Globus pallidus (tissue), 1 donor: ENCODE data around the gene RFX5.
"Not testable (repeated sequence)": the region's sequence is repeated elsewhere in the genome, so short reads cannot be mapped to it uniquely, and the experiment has no call there.

Experiments used
- DNase-seq: peaks from one replicate; pipeline ENCODE4 v3.0.0-alpha.2; 2015; ENCODE audit warnings: low spot score

The RFX5 gene

DNA sequence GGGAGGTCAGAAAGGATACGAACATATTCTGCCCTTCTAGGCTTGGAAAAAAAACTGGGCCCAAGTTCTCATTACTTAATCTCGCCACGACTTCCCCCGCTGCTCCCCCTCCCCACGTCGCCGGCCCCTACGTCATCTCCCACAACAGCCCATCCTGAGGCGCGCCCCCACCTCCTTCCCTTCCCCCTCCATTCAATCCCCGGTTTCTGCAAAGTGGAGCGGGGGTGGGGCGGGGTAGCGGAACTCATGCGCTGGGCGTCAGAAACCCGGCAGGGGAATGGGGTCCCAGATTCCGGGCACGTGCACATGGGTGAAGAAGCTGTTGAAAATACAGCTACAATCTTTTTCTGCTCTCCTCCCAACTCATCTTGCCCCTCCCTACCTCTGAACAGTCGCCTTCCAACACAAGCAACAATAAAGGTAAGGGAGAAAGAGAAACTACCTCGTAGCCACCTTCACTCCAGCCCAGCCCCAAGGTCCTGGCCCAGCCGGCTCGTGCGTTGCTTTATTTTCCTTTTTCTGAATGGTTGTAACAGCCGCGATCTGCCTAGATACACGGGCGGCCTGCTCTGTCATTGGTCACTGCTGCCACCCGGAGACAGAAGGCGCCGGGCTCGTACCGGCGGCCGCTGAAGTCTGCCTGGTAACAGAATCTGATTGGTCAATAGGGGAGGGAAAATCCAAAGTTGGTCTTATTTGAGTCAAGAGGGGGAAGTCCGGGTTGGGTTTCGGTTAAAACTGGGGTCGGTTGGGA is at the start of gene RFX5:
RFX5 (minus strand) TSS at position 484 of the 754 bp plus-strand sequence. CDS start 932 bp downstream, outside the sequence.
- peak; percentile 96 for DNase-seq

DNA sequence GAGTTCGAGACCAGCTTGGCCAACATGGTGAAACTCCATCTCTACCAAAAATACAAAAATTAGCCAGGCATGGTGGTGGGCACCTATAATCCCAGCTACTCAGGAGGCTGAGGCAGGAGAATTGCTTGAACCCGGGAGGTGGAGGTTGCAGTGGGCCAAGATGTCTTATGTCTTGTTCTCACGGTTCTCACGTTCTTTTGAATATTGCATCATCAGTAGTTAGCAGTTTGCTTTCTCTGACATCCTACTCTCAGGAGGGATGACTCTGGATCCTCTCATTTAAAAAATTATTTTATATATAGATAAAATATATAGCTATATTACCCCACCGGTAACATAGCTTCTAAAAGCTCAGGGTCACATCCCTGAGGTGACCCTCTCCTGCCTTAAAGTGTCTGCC is 49.2 kb upstream of the RFX5 start:
- DNase-seq = not testable (repeated sequence)

DNA sequence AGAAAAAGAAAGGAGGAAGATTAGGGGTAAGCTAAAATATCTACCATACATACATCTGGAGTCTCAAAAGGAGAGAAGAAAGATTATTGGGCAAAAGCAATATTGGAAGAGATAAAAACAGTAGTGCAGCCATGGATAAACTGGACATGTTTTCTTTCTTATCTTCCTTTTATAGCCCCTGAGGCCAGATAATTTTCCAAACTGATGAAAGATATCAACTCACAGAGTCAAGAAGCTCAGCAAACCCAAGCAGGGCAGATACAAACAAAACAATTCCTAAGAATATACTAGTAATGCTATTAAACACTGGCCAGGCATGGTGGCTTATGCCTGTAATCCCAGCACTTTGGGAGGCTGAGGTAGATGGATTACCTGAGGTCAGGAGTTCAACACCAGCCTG is 46.5 kb upstream of the RFX5 start:
- no peak for DNase-seq

DNA sequence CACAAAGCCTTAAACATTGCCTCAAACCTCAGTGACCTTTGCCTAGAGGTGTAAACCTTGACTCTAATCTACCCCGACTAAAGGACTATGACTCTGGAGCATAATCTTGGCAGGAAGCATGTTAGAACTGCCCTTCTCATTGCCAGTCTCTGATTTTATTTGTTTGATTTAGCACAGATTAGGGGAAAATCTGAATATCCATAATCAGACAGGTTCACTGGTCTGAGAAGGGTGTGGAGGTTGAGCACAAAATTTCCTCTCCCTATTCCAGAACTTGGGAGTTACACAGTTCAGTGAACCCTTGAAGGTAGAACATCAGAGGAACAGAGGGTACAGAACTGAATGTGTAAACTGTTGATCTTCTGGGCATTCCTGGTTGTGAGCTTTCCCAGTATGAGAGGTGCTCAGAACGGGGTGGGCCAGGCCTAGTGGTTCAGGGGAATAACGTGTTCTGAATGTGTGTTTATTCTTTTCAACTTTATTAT is 44.1 kb upstream of the RFX5 start:
- DNase-seq = no peak

DNA sequence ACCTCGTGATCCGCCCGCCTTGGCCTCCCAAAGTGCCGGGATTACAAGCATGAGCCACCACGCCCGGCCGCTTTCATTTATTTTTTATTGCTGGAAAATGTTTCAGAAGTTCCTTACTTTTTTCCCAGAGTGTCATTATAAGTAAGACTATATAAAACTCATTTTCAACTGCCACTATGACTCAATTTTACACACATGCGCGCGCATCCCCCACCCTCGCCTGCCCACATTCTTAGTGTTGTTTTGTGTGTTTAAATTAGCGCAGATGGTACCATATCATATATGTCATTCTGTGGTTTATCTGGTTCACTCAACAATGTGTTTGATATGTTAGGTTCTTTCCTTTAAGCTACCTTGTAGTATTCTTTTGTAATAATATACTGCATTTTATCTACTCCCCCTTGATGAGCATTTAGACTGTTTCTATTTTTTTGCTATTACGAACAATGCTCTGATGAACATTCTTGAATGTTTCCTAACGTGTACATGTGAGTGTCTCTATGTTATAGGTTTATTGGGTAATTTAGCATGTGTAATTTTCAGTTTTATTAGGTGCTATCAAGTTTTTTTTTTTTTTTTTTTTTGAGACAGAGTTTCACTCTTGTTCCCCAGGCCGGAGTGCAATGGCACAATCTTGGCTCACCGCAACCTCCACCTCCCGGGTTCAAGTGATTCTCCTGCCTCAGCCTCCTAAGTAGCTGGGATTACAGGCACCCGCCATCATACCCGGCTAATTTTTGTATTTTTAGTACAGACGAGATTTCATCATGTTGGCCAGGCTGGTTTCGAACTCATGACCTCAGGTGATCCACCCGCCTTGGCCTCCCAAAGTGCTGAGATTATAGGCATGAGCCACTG is 43.4 kb upstream of the RFX5 start:
- not testable (repeated sequence) for DNase-seq

DNA sequence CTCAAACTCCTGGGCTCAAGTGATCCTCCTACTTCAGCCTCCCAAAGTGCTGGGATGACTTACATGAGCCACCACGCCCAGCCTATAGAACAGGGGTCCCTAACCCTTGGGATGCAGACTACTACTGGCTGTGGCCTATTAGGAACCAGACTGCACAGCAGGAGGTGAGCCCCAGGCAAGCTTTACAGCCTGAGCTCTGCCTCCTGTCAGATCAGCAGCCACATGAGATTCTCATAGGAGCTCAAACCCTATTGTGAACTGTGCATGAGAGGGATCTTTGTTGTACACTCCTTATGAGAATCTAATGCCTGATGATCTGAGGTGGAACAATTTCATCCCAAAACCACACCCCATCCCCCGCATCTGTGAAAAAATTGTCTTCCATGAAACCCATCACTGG is 39.0 kb upstream of the RFX5 start:
- DNase-seq = no peak

DNA sequence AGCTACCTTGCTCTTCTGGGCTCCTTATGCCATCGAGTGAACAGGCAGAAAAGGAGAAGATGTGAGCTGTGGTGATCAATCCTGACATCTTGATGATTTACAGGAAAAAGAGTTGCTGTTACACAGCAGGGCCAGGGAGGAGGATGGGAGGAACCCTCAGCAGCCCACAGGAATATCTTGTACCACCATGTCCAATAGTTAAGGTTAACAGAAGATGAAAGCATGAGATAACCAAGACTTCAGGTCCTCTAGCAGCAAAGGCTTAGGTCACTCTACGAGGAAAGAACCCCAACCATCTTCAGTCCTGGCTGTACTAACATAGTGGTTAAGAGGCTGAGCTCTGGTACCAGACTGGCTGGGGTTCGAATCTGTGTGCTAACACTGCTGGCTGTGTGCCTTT is 37.5 kb upstream of the RFX5 start:
- no peak for DNase-seq

DNA sequence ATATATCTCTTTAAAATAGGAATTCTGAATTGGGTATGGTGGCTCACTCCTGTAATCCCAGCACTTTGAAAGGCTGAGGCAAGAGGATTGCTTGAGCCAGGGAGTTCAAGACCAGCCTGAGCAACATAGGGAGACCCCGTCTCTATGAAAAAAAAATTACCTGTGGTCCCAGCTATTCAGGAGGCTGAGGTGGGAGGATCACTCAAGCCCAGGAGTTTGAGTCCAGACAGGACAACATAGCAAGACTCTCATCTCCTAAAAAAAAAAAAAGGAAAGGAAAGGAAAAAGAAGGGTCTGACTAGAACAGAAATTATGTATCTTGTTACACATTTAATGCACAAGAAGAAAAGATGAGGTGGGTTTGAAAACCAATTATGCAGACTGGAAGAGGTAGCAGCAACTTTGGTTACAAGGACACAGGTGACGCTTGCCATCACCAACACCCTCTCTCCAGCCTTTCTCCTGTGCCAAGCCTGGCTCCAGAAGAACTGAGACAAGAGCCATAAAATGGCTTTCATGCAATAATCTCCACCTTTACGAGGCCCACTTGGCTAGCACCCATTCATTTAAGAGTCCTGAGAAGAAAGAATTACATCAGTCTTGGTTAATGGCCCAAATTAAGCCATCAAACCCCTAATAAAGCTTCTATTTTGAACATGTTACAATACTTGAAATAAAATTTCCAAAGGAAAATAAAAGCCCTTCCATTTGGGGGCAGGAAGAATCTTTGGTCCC is 30.3 kb upstream of the RFX5 start:
- no peak for DNase-seq

DNA sequence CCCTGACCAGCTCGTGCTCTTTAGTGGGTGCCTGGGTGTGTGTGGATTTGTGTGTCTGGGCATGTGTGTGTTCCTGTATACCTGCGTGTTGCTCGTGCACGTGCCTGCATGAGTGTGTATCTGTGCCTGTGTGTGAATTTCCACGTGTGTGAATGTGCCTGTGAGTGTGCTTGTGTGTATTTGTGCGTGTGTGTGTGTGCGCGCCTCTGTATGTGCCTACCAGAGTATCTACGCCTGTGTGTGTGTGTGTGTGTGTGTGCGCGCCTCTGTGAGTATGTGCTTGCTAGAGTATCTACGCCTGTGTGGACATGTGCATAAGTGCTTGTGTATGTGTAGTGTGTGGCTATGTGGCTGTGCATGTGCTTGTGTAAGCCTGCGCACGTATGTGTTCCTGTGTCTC is 26.1 kb upstream of the RFX5 start:
- DNase-seq = no peak

DNA sequence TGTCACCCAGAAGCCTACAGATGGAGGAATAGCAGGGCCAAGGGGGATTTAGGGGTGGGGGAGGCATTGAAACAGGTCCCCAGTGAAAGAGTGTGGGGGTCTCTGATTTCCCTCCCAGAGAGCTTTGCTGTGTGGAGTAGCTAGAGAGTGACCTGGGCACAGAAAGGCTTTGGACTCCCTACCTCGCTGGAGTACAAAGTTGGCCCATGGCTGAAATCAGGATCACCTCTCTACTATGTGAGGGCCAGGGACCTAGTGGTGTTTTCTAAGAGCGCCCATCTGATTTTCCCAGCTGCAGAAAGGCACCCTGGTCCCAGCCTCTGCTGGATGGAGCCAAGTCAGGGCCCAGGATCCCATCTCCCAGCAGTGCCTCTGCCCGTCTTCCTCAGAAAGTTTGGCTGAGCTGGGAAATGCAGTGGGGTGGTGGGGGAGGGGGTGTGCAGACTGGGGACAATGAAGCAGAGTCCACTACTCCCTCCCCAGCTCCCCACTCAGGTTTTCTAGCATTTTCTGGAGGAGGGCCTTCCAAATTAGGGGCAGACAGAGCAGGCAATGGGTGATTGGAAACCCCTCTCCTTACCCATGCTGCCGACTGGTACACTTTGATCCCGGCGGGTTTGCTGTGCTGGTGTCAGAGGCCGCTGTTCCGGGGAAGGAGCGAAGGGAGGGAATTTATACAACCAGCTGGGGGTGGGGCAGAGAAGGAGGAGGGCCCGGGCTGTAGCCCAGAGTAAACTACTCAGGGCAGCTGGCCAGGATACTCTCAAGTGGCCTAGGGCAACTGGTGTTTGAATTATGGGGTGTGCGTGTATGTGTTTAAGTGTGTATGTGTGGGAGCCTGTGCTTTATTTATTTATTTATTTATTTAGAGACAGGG is 25.2 kb upstream of the RFX5 start, which contains the start of gene SELENBP1:
SELENBP1 (minus strand) TSS at position 648 of the 877 bp plus-strand sequence; CDS start at position 584, 64 bp downstream.
- peak; percentile 77 for DNase-seq

DNA sequence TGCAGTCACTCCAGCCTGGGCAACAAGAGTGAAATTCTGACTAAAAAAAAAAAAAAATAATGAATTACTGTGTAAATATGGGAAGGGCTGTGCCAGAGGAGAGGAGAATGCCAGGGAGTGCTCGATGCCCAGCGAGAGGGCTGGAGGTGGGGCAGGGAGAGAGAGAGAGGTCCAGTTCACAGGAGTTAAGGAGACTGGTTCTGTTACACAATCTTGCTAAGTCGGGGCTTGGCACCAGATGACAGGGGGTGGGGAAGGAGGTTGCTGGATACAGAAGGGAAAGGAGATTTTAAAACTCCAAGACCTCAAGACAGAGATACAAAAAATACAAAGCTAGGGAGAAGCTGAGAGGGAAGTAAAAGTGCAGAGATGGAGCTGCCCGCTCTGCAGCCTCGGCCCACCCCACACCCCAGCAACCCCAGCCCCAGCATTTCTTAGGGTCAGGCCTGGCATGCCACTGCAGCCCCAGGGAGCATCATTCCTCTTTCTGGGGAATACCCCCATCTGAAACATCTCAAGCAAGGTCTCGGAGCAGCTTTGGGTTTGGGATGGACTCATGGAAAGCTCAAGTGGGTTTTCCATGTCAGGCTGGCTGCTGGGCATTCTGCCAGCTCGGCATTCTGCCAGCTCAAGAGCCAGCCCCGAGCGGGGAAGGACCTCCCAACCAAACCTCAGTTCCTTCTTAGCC is 24.5 kb upstream of the RFX5 start:
- peak; percentile 69 for DNase-seq

DNA sequence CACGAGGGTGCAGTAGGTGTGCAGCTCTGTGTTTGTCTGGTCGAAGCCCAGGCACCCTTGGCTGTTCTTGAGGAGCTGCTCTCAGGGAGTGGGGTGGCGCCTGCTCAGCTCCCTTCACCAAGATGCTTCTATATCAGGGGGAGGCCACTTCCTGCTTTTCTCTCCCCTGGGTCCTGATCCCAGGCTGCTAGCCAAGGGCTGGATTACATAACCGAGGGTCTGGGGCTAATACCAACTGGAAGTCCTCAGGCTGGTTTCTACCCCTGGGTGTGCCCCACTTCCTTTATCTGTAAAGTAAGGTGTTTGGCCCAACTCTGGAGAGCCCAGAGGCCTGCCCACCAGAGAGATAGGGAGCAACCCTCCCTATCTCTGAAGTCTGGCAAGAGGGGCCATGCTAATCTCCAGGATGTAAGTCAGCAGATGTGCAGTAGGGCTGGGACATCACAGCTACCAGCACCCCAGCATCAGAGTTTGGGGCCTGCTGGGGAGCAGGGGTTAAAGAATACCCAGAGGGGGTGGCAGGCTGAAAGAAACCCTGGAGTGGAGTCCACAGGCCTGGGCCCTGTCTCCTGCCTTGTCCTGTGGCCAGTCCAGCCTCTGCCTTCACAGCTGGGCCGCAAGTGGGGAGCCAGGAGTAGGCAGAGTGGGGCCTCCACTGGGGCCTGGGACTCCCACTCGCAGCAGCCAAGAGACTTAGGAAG is 23.3 kb upstream of the RFX5 start:
- no peak for DNase-seq

DNA sequence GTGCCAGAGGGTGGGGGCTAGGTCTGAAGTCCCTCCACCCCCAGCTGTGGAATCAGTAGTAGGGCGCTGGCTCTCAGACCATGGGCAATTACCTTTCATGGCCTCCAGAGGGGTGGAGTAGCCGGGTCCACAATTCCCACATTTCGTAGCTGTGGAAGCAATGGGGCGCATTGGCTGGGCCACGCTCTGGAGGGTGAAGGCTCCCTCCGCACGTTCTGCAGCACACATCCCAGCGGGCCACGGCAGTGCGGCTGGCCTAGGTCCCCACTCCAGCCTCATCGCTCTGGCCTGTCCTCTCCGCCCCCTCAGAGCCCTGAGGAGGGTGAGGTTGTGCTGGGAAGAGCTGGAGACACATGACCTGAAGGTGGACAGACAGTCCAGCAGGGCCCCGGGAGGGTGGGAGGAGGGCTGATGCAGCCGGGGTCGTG is 22.6 kb upstream of the RFX5 start:
- no peak for DNase-seq

DNA sequence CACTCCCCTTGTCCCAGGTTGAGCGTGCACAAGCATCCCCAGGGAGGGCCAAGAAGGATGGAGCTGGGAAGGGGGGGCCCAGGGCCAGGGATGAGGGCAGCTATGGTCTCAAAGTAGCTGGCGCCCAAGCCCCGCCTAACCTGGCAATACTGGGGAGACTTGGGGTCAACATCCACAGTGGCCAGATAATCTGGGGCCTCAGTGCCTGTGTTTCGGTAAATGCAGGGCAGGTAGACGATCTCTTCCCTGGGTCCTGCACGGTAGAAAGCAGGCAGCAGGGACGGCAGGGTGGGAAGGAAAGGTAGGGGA is 22.2 kb upstream of the RFX5 start:
- no peak for DNase-seq

DNA sequence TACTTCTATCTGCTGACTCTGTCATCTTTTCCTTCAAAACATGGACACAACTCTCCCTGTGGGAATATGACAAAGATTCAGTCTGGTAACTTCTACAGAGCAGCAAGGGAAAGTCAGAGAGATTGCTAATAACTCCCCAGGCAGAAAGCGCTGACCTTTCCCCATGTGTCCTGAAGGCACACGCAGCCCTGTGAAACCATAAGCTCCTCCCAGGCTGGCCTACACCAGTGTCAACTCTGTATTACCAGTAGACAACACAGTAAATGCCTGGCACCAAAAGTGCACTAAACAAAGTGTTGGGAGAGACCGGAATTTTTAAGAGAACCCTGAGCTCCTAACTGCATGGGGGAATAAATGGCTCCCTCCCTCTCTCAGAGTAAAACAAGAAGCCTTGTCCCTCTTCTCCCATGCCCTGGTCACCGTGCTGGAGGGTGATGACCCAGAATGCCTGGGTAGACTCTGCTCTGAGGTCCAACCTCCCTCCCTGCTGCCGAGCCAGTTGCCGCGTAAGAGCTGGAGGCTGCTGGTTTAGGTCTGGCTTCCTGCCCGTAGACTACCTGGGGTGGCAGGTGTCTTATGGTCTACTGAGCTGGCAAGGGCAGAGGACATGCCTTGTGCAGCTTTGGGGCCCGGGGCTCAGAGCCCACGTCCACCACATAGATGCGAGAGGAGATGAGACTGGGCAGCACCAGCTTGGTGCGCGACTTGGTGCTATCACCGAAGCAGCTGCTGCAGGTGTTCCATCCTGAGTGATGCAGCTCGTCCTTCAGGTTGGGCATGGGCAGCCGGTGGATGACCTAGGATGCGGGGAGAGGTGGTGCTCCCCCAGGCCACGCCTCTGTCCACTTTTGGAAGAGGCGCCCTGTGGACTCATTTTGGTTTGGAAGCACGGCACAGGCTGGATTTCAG is 21.6 kb upstream of the RFX5 start:
- DNase-seq = no peak

DNA sequence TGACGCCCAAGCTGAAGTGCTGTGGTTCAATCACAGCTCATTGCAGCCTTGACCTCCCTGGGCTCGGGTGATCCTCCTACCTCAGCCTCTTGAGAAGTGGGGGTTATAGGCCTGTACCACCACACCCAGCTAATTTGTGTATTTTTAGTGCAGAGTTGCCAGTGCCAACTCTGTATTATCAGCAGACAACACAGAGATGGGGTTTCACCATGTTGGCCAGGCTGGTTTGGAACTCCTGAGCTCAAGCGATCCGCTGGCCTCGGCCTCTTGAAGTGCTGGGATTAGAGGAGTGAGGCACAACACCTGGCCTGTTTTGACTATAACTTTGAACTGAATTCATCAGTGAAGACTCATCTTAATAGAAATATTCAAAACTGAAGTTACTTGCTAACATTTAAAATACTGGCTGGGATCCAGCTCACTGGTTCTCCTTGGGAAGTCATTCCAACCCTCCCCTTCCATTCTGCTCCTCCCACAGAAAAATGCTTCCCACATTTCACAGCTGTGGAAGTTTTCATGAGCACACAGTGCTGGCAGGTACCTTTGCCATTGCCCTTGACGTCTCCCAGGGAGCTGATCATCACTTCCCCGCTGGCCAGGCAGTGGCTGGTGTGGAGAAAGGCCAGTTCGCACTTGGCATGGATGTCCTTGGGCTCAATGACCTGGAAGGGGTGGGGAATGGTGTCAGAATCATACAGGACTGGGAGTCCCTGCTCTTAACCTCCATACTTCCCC is 20.8 kb upstream of the RFX5 start:
- DNase-seq = no peak

DNA sequence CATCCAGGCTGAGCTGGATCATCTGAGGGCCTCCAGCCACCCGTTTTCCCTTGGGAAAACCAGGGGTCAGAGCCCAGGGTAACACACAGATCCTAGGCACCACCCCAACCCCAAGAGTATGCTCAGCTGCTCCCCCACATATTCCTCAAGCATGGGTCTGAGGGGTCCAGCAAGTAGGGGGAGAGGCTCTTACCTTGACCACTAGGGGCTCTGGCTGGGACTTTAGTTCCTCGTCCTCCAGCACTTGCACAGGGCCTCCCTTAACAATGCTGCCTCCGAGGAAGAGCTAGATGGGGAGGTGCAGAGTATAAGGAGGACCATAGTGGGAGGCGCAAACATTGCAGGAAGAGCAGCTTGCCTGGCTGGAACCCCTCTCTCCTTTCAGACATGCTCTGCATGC is 17.9 kb upstream of the RFX5 start:
- no peak for DNase-seq
